Mesenchymal stem cell (in vitro differentiated cells and primary cell): ENCODE measurements around the gene CEL.

Experiments used
- DNase-seq: peaks from one replicate; pipeline ENCODE4 v3.0.0-alpha.2; 2013
- H2AFZ ChIP-seq: one replicate; pipeline ENCODE4 v1.6.1; 2013; ENCODE audit warnings: low read depth, mild to moderate bottlenecking, control low read depth, inconsistent platforms, low read length, moderate library complexity
- H2AK5ac ChIP-seq: 2 replicates; pipeline ENCODE4 v1.6.1; 2013; ENCODE audit warnings: low read length, moderate library complexity, mild to moderate bottlenecking, inconsistent platforms; ENCODE audit not compliant: severe bottlenecking
- H2BK120ac ChIP-seq: one replicate; pipeline ENCODE4 v1.6.1; 2013; ENCODE audit warnings: low read depth, mild to moderate bottlenecking, inconsistent platforms, low read length, moderate library complexity
- H2BK12ac ChIP-seq, 2 experiments: one replicate each; pipeline ENCODE4 v1.6.1; 2013; ENCODE audit warnings: inconsistent platforms in 2 of 2, low read length in 2 of 2, mild to moderate bottlenecking in 2 of 2, moderate library complexity in 2 of 2, control low read depth in 1 of 2
- H2BK15ac ChIP-seq: one replicate; pipeline ENCODE4 v1.6.1; 2013; ENCODE audit warnings: mild to moderate bottlenecking, low read depth, inconsistent platforms; ENCODE audit not compliant: poor library complexity, severe bottlenecking
- H2BK5ac ChIP-seq: 2 replicates; pipeline ENCODE4 v1.6.1; 2013; ENCODE audit warnings: low read depth, mild to moderate bottlenecking, low read length, control low read depth, inconsistent platforms; ENCODE audit not compliant: poor library complexity, severe bottlenecking
- H3K14ac ChIP-seq, 2 experiments: one replicate each; pipeline ENCODE4 v1.6.1; 2013; ENCODE audit warnings: inconsistent platforms in 2 of 2, low read length in 2 of 2, control low read depth in 1 of 2, mild to moderate bottlenecking in 1 of 2, moderate library complexity in 1 of 2
- H3K18ac ChIP-seq, 2 experiments: one replicate each; pipeline ENCODE4 v1.6.1; 2013; ENCODE audit warnings: inconsistent platforms in 2 of 2, low read length in 2 of 2, control low read depth in 1 of 2, low read depth in 1 of 2, mild to moderate bottlenecking in 1 of 2
- H3K23ac ChIP-seq, 2 experiments: one replicate each; pipeline ENCODE4 v1.6.1; 2013; ENCODE audit warnings: inconsistent platforms in 2 of 2, low read length in 2 of 2, mild to moderate bottlenecking in 2 of 2, moderate library complexity in 2 of 2, control low read depth in 1 of 2
- H3K27ac ChIP-seq: 2 replicates; pipeline ENCODE4 v1.5.1; 2013; ENCODE audit warnings: mild to moderate bottlenecking, moderate library complexity, low read length, control low read depth, inconsistent platforms; ENCODE audit not compliant: poor library complexity, severe bottlenecking
- H3K27me3 ChIP-seq, 2 experiments: 2 replicates each; pipeline versions ENCODE4 v1.6.1 to v1.7.0; 2013; ENCODE audit warnings: low read length in 2 of 2, mild to moderate bottlenecking in 2 of 2, moderate library complexity in 2 of 2, control low read depth in 1 of 2, inconsistent platforms in 1 of 2; ENCODE audit not compliant: control insufficient read depth in 1 of 2, insufficient read depth in 1 of 2
- H3K36me3 ChIP-seq, 2 experiments: 2 replicates each; pipeline versions ENCODE4 v1.6.1 to v1.7.0; 2013; ENCODE audit warnings: low read length in 2 of 2, control low read depth in 1 of 2, inconsistent platforms in 1 of 2, low read depth in 1 of 2, mild to moderate bottlenecking in 1 of 2; ENCODE audit not compliant: insufficient read depth in 2 of 2, control insufficient read depth in 1 of 2
- H3K4ac ChIP-seq, 2 experiments: one replicate each; pipeline ENCODE4 v1.6.1; 2013; ENCODE audit warnings: inconsistent platforms in 2 of 2, low read length in 2 of 2, mild to moderate bottlenecking in 2 of 2, moderate library complexity in 2 of 2, control low read depth in 1 of 2, low read depth in 1 of 2
- H3K4me1 ChIP-seq: 2 replicates; pipeline ENCODE4 v1.6.1; 2013; ENCODE audit warnings: low read depth, low read length, control low read depth; ENCODE audit not compliant: control insufficient read depth, insufficient read depth
- H3K4me2 ChIP-seq: 2 replicates; pipeline ENCODE4 v1.6.1; 2013; ENCODE audit warnings: low read length, mild to moderate bottlenecking, inconsistent platforms; ENCODE audit not compliant: poor library complexity, severe bottlenecking
- H3K4me3 ChIP-seq, 2 experiments: 2 replicates each; pipeline versions ENCODE4 v1.5.1 to v1.7.0; 2013; ENCODE audit warnings: low read length in 2 of 2, mild to moderate bottlenecking in 2 of 2, control low read depth in 1 of 2, low read depth in 1 of 2; ENCODE audit not compliant: insufficient read depth in 1 of 2
- H3K79me1 ChIP-seq: replicated peaks from 2 replicates; pipeline ENCODE4 v1.6.1; 2013; ENCODE audit warnings: mild to moderate bottlenecking, control low read depth, low read length, inconsistent platforms; ENCODE audit not compliant: poor library complexity, severe bottlenecking
- H3K9ac ChIP-seq: 2 replicates; pipeline ENCODE4 v1.7.0; 2013; ENCODE audit warnings: mild to moderate bottlenecking, low read length, moderate library complexity
- H3K9me3 ChIP-seq: 2 replicates; pipeline ENCODE4 v1.7.0; 2013; ENCODE audit warnings: mild to moderate bottlenecking, low read length; ENCODE audit not compliant: control insufficient read depth
- H4K8ac ChIP-seq: one replicate; pipeline ENCODE4 v1.6.1; 2013; ENCODE audit warnings: inconsistent platforms, mild to moderate bottlenecking, low read length, moderate library complexity
- H4K91ac ChIP-seq: one replicate; pipeline ENCODE4 v1.6.1; 2013; ENCODE audit warnings: mild to moderate bottlenecking, low read length, inconsistent platforms
- WGBS: methylation state at CpG from one replicate; pipeline ENCODE4 v1.1.7; 2013; ENCODE audit warnings: mixed read lengths; 5-methylcytosine and 5-hydroxymethylcytosine counted together

Gene CEL

GRCh38 chr9:133043449-133044035, 18.2 kb upstream of the CEL start:
- Histone ChIP-seq H2AFZ (no peak overlapping the region), H3K18ac (no peak overlapping the region), H3K36me3 (peaks cover 56 to 65% of the 10 kb centered on the region in 2 experiments), H3K14ac (no peak overlapping the region), H2BK15ac (no peak overlapping the region), H3K79me1 (peaks cover 45% of the 10 kb centered on the region), H3K27ac (no peak overlapping the region), H2BK5ac (no peak overlapping the region), H3K4ac (no peak overlapping the region), H3K9me3 (no peaks in the 10 kb centered on the region), H4K91ac (no peak overlapping the region), H2AK5ac (no peak overlapping the region), H3K4me3 (no peak overlapping the region), H2BK120ac (no peak overlapping the region), H3K9ac (no peak overlapping the region), H3K4me2 (no peak overlapping the region), H4K8ac (no peak overlapping the region), H3K4me1 (no peaks in the 10 kb centered on the region), H3K27me3 (no peaks in the 10 kb centered on the region), H2BK12ac (no peak overlapping the region), H3K23ac (no peak overlapping the region)
- no peak for DNase-seq
- 97% methylated on average over 16 of the region's 16 CpGs for WGBS

- DNase-seq = no peak
- no peak overlapping the region for H3K14ac ChIP-seq
- H2AK5ac ChIP-seq = no peak overlapping the region
- H3K36me3 ChIP-seq = peaks cover 60 to 69% of the 10 kb centered on the region in 2 experiments
- H4K91ac ChIP-seq = no peak overlapping the region
- 95% methylated on average over 6 of the region's 6 CpGs for WGBS
- H2BK12ac ChIP-seq = no peak overlapping the region
- no peaks in the 10 kb centered on the region for H3K27me3 ChIP-seq
- no peak overlapping the region for H2BK5ac ChIP-seq
- H2BK15ac ChIP-seq = no peak overlapping the region
- no peaks in the 10 kb centered on the region for H3K9me3 ChIP-seq
- H3K27ac ChIP-seq = no peak overlapping the region
- H3K9ac ChIP-seq = no peak overlapping the region
- no peak overlapping the region for H3K18ac ChIP-seq
- H3K4me3 ChIP-seq = no peak overlapping the region
- H3K4ac ChIP-seq = no peak overlapping the region
- H3K79me1 ChIP-seq = peaks cover 42% of the 10 kb centered on the region
- no peak overlapping the region for H2AFZ ChIP-seq
- H4K8ac ChIP-seq = no peak overlapping the region
- no peak overlapping the region for H3K4me2 ChIP-seq
- H2BK120ac ChIP-seq = no peak overlapping the region
- peaks cover 5% of the 10 kb centered on the region for H3K4me1 ChIP-seq
- no peak overlapping the region for H3K23ac ChIP-seq
Measured at GRCh38 chr9:133044125-133044524, 17.7 kb upstream of the CEL start.

GRCh38 chr9:133044661-133045060, 17.1 kb upstream of the CEL start:
- Histone ChIP-seq H2AK5ac (no peak overlapping the region), H3K27ac (no peak overlapping the region), H3K23ac (no peak overlapping the region), H2AFZ (no peak overlapping the region), H3K27me3 (no peaks in the 10 kb centered on the region), H3K4me1 (peaks cover 5% of the 10 kb centered on the region), H3K4ac (no peak overlapping the region), H3K9ac (no peak overlapping the region), H3K18ac (no peak overlapping the region), H4K91ac (no peak overlapping the region), H2BK5ac (no peak overlapping the region), H3K79me1 (peaks cover 39% of the 10 kb centered on the region), H2BK12ac (no peak overlapping the region), H3K4me2 (no peak overlapping the region), H3K9me3 (no peaks in the 10 kb centered on the region), H3K4me3 (no peak overlapping the region), H3K36me3 (peaks cover 66 to 70% of the 10 kb centered on the region in 2 experiments), H3K14ac (no peak overlapping the region), H4K8ac (no peak overlapping the region), H2BK15ac (no peak overlapping the region), H2BK120ac (no peak overlapping the region)
- WGBS = 94% methylated on average over 10 of the region's 11 CpGs
- DNase-seq = no peak

GRCh38 chr9:133045132-133045531, 16.6 kb upstream of the CEL start:
- no peak overlapping the region for H2BK120ac ChIP-seq
- no peaks in the 10 kb centered on the region for H3K9me3 ChIP-seq
- peaks cover 37% of the 10 kb centered on the region for H3K79me1 ChIP-seq
- peaks cover 9% of the 10 kb centered on the region for H3K4me1 ChIP-seq
- no peak overlapping the region for H3K23ac ChIP-seq
- H3K4me3 ChIP-seq = no peak overlapping the region
- no peak overlapping the region for H3K14ac ChIP-seq
- H3K9ac ChIP-seq = no peak overlapping the region
- H2BK12ac ChIP-seq = no peak overlapping the region
- no peak overlapping the region for H3K18ac ChIP-seq
- H4K91ac ChIP-seq = no peak overlapping the region
- no peak overlapping the region for H2AFZ ChIP-seq
- no peak overlapping the region for H3K4me2 ChIP-seq
- H2AK5ac ChIP-seq = no peak overlapping the region
- no peak overlapping the region for H2BK5ac ChIP-seq
- no peak overlapping the region for H4K8ac ChIP-seq
- H3K27me3 ChIP-seq = no peaks in the 10 kb centered on the region
- H2BK15ac ChIP-seq = no peak overlapping the region
- H3K4ac ChIP-seq = no peak overlapping the region
- 98% methylated on average over 15 of the region's 15 CpGs for WGBS
- no peak for DNase-seq
- H3K36me3 ChIP-seq = peaks cover 70% of the 10 kb centered on the region in 2 experiments
- H3K27ac ChIP-seq = no peak overlapping the region
